Fibroblast of the aortic adventitia (primary cell): ENCODE data around the gene RBL1. TPM values are rescaled to one million over a fixed set of nuclear protein-coding genes. Genes with fewer than 3 reads are reported as not detected.
A peak's percentile ranks its signal among the peaks of the same experiment; 100 is the strongest.
"Not testable (repeated sequence)": the region's sequence is repeated elsewhere in the genome, so short reads cannot be mapped to it uniquely, and the experiment has no call there.

Source experiments
- DNase-seq: peaks from one replicate; pipeline ENCODE4 v3.0.0-alpha.2; 2010; ENCODE audit warnings: low read depth
- H3K4me3 ChIP-seq: 2 replicates; pipeline ENCODE4 v1.5.1; 2011; ENCODE audit warnings: low read depth, mild to moderate bottlenecking, control low read depth, low read length, moderate library complexity
- total RNA-seq: library from RNA; depleted of rRNA; stranded (reverse); fragments of >200 nt; gene quantifications from 2 replicates; pipeline ENCODE4 v1.2.3, GENCODE V29; 2012; ENCODE audit warnings: low replicate concordance
- TF ChIP-seq, protein P1 (sequence below): IDR thresholded peaks from 2 replicates; pipeline ENCODE4 v1.5.1; 2011; ENCODE audit warnings: mild to moderate bottlenecking, low read length, control low read depth, inconsistent platforms; ENCODE audit not compliant: insufficient read depth

The RBL1 gene
- total RNA-seq, 1 donor, result 31.9 TPM

DNA sequence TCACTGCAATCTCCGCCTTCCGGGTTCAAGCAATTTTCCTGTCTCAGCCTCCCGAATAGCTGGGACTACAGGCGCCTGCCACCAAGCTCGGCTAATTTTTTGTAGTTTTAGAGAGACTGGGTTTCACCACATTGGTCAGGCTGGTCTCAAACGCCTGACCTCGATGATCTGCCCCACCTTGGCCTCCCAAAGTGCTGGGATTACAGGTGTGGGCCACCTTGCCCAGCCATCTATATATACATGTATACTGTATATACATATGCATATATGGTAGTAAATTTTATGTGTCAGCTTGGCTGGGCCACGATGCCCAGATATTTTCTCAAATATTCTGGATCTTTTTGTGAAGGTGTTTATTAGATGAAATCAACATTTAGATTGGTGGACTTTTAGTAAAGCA, 18.8 kb downstream of the RBL1 start:
- TF ChIP-seq, protein P1, sequence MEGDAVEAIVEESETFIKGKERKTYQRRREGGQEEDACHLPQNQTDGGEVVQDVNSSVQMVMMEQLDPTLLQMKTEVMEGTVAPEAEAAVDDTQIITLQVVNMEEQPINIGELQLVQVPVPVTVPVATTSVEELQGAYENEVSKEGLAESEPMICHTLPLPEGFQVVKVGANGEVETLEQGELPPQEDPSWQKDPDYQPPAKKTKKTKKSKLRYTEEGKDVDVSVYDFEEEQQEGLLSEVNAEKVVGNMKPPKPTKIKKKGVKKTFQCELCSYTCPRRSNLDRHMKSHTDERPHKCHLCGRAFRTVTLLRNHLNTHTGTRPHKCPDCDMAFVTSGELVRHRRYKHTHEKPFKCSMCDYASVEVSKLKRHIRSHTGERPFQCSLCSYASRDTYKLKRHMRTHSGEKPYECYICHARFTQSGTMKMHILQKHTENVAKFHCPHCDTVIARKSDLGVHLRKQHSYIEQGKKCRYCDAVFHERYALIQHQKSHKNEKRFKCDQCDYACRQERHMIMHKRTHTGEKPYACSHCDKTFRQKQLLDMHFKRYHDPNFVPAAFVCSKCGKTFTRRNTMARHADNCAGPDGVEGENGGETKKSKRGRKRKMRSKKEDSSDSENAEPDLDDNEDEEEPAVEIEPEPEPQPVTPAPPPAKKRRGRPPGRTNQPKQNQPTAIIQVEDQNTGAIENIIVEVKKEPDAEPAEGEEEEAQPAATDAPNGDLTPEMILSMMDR, result no peak
- no peak for DNase-seq
- H3K4me3 ChIP-seq, result no peak overlapping the region

DNA sequence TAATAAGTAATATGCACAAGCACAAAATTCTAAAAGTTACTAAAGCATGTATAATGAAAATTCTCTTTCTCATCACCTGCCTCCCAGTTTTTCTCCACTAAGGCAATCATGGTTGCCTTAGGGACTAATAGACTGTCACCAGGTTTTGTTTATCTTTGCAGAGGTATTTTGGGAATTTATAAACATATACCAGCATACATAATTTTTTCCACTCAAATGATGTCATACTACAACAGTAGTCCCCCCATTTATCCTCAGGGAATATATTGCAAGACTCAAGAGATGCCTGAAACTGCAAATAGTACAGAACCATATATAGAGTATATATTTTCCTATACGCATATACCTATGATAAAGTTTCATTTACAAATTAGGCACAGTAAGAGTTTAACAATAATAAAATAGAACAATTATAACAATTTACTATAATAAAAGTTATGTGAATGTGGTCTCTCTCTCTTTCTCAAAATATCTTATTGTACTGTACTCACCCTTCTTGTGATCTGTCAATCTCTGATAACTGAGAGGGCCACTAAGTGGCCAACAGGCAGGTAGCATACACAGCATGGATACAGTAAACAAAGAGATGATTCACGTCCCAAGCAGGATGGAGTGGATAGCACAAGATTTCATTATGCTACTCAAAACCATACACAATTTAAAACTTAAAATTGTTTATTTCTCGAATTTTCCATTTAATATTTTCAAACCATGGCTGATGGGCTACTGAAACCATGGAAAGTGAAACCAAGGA, 19.7 kb downstream of the RBL1 start:
- no peak overlapping the region for H3K4me3 ChIP-seq
- DNase-seq, result no peak
- TF ChIP-seq, protein P1, result no peak

DNA sequence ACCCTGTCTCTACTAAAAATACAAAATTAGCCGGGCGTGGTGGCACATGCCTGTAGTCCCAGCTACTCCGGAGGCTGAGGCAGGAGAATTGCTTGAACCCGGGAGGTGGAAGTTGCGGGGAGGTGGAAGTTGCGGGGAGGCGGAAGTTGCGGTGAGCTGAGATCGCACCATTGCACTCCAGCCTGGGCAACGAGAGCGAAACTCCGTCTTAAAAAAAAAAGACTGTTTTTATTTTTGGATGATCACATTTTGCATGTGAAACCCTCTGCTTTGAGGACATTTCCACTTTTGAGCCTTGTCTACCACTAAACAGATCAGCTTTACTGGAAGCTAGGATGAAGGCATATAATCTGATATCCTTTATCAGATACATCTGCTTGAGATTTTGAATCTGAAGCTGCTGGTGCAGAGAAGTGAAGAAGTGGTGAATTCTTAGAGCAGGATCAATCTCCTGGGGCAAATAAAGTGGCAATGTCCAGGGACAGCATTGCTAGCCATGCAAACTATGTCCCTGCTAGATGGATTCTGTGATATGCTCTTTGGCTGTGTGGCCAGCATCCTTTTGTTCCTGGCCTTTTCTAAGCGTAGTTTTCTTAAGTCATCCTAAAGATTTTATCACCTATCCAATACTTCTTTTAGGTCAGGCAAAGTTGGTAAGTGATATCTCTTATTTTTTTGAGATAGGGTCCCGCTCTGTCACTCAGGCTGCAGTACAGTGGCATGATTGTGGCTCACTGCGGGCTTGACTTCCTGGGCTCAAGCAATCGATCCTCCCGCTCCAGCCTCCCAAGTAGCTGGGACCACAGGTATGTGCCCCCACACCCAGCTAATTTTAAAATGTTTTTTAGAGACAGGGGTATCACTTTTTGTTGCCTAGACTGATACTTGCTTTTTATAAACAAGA, 23.3 kb downstream of the RBL1 start:
- H3K4me3 ChIP-seq, result no peak overlapping the region
- DNase-seq, result no peak
- TF ChIP-seq, protein P1, result no peak

DNA sequence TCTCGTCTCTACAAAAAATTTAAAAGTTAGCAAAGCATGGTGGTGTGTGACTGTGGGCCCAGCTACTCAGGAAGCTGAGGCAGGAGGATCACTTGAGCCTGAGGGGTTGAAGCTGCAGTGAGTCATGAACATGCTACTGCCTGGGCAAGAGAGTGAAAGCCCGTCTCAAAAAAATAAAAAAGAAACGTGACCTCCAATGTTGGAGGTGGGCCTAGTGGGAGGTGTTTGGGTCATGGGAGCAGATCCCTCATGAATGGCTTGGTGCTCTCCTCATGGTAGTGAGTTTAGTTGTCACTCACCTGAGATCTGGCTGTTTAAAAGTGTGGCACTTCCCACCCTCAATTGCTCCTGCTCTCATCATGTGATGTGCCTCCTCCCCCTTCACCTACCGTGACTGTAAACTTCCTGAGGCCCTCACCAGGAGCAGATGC, 24.3 kb downstream of the RBL1 start:
- TF ChIP-seq, protein P1, result no peak
- H3K4me3 ChIP-seq, result no peak overlapping the region
- peak; percentile 33 for DNase-seq

DNA sequence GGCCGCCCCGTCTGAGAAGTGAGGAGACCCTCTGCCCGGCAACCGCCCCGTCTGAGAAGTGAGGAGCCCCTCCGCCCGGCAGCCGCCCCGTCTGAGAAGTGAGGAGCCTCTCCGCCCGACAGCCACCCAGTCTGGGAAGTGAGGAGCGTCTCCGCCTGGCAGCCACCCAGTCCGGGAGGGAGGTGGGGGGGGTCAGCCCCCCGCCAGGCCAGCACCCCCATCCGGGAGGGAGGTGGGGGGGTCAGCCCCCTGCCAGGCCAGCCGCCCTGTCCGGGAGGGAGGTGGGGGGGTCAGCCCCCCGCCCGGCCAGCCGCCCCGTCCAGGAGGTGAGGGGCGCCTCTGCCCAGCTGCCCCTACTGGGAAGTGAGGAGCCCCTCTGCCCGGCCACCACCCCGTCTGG, 26.2 kb downstream of the RBL1 start:
- not testable (repeated sequence) for H3K4me3 ChIP-seq

DNA sequence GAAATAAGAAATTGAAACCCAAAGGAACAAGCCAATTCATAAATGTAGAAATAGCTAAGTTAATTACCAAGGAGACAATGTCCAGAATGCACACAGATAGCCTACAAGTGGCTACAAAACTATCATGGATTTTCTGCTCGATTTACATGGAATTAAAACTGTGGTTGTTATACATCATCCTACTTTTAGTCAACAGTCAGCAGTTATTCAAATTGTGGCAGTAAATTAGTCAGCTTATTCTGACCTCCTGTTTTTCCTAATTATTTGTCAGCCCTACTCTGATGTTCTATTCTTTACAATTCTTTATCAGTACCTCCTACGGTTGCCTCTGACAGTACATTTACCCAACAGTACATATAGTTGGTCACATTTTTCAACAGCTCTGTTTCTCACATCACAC, 29.6 kb downstream of the RBL1 start:
- H3K4me3 ChIP-seq, result no peak overlapping the region
- no peak for DNase-seq
- TF ChIP-seq, protein P1, result no peak

More for the DNA sequence above, 26.2 kb downstream of the RBL1 start:
- not testable (repeated sequence) for DNase-seq

DNA sequence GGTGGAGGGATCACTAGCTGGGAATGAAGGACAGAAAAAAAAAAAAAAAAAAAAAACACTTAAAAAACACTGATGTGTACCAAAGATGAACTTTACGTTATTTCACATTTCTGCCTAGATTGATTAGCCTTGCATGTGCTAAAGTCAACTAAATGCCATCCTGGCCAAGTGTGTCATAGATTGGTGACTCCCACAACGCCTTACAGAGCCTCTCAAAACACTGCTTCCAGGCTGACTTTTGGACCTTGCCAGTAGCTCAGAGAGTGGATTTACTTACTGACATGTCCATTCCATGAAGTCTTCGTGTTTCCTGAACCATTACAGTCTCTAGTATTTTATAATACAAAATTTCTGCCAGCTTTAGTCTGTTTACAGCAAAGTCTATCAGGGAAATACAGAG, 40.5 kb downstream of the RBL1 start:
- no peak for DNase-seq
- no peak overlapping the region for H3K4me3 ChIP-seq
- TF ChIP-seq, protein P1, result no peak
